ENCODE measurements around the gene MEDAG.

MEDAG gene

GRCh38 chr13:30872685-30873461, 33.2 kb upstream of the MEDAG start:
- no peak for DNase-seq (ENCODE audit: low read depth in 1 of 2, low spot score in 1 of 2)

DNA sequence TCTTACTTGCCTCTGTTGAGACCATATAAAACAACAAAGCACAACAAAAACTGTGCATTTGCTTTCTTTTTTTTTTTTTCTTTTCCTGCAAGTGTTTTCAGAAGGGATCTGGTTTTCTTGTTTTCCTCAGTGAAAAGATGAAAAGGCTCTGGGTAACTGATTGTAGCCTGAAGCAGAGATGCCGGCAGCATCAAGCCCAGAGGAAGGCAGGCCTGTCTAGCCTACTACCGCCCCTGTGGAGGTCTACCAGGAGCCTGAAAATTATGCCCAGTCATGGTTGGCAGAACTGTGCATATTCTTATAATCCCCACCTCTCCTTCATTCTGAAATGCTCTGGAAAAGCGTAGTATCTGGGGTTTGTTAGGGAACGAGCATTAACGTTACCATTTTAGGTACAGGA, 32.6 kb upstream of the MEDAG start:
- DNase-seq (ENCODE audit: low read depth in 1 of 2, low spot score in 1 of 2), result no peak

DNA sequence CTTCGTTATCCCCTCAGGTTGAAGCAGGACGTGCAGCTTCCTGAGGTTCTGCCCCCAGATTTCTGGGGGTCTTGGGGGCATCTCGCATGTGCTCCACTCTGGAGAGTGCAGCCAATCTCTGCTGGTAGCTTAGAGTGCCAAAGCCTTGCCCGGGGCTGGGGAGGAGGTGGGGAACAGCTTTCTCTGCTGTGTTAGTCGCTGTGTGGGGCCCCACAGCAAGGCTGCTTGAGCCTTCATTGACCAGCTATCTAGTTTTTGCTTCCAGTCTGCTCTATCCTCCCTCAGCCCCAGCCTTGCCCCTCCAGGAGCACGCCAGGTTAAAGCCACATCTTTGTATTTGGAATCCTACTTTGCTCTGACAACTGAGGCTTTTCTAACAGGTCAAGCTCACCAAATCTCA, 32.0 kb upstream of the MEDAG start:
- no peak for DNase-seq (ENCODE audit: low read depth in 1 of 2, low spot score in 1 of 2)

GRCh38 chr13:30874561-30874960, 31.5 kb upstream of the MEDAG start:
- DNase-seq (ENCODE audit: low read depth in 1 of 2, low spot score in 1 of 2), result no peak

DNA sequence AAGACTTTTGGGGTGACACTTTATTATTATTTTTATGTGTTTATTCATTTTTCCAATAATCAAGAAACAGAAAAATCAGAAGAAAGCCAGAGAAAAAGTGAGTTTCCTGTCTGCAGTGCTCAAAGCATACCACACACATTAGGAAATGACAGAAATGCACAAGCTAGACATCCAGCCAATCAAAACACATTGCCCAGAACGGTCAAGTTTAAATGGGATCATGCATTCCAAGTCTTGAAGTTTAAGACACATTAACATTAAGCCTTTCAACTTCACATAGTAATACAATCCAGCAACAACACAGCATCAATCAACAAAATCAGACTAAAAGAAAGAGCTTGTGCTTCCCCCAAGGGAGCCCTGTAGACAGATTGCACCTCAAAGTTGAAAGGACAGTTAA, 28.7 kb upstream of the MEDAG start:
- DNase-seq (ENCODE audit: low read depth in 1 of 2, low spot score in 1 of 2), result no peak

GRCh38 chr13:30880151-30880855, 25.8 kb upstream of the MEDAG start:
- DNase-seq (ENCODE audit: low read depth in 1 of 2, low spot score in 1 of 2), result no peak

DNA sequence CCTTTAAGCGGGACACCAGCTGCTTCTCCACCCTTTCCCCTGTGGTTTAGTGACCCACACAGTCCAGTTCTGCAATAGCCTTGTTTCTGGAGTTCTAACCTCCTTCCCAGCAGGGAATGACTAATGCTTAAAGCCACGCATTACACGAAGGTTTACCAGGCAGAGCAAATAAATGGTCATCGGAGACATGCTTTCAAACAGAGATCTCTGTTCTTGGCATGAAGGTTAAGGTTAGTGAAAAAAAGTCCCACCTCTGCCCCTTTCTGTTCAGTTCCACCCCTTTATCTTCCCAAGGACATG, 25.3 kb upstream of the MEDAG start:
- DNase-seq (ENCODE audit: low read depth in 1 of 2, low spot score in 1 of 2), result no peak

DNA sequence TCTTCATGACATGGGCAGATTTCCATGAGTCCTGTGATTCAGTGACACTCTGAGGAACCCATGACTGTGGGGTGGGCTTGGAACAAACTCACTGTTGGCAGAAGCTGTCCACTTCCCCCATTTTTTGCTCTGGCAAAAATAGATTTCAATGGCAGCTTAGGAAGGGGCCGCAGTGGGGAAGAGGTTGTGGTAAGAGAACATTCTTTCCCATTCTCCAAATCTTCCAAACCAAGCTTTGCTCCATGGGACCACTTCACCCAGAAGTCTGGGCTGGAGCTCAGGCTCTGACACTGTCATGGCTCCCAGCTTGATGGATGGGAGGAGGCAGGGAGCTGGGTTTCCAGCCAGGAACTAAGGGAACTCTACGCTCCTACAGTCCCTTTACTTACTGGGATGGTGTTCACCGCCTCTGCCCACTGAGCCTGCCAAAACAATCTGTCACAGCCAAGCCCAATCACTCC, 24.9 kb upstream of the MEDAG start:
- no peak for DNase-seq (ENCODE audit: low read depth in 1 of 2, low spot score in 1 of 2)

GRCh38 chr13:30882026-30882850, 23.8 kb upstream of the MEDAG start:
- DNase-seq (ENCODE audit: low read depth in 1 of 2, low spot score in 1 of 2), result no peak

- DNase-seq (ENCODE audit: low read depth in 1 of 2, low spot score in 1 of 2), result no peak
These were observed 22.9 kb upstream of the MEDAG start for GRCh38 chr13:30882996-30883766.

DNA sequence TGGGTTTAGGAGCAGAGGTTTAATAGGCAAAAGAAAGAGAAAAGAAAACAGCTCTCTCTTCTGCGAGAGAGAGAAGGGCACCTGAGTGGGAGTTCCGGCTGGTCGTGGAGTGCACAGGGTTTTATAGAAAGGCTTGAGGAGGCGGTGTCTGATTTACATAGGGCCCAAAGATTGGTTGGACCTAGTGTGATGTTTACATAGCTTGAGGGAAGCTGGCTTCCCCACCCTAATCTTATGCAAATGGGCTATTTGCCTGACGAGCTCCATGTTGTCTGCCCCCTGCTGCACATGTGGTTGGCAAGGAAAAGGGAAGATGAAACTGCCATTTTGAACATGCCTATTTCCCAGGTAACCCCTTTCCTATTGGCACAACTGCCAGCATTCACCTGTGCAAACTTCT, 21.5 kb upstream of the MEDAG start:
- no peak for DNase-seq (ENCODE audit: low read depth in 1 of 2, low spot score in 1 of 2)

GRCh38 chr13:30889196-30889690, 16.8 kb upstream of the MEDAG start:
- no peak for DNase-seq (ENCODE audit: low read depth in 1 of 2, low spot score in 1 of 2)

GRCh38 chr13:30892966-30893365, 13.1 kb upstream of the MEDAG start:
- no peak for DNase-seq (ENCODE audit: low read depth in 1 of 2, low spot score in 1 of 2)

- no peak for DNase-seq (ENCODE audit: low read depth in 1 of 2, low spot score in 1 of 2)
These were observed 10.3 kb upstream of the MEDAG start for GRCh38 chr13:30895773-30896172.

- DNase-seq (ENCODE audit: low read depth in 1 of 2, low spot score in 1 of 2), result no peak
These were observed 8.0 kb upstream of the MEDAG start for GRCh38 chr13:30898070-30898469.

DNA sequence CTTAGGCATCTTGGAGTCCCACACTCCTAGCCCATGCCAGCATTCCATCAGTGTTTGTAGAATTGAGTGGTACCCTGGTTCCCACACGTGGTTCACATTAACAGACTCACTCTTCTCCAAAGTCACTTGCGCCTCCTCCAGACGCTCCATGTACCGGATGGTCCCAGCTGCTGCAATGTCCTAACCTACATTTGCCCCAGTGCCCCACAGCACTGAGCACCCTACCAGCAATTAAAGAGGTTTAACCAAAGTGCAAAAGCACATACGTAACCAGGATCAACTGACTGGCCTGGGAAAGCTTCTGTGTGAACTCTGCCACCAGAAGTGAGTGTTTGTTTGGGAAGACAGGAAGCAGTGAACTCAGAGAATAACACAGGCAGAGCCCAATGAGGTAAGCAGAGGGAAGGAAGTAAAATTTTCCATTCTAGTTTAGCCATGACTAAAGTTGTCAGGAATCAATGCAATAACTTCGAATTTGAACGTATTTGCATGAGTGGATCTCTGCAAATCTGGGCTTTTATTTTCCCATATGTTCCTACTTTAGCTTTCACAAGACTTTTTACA, 7.3 kb upstream of the MEDAG start:
- DNase-seq (ENCODE audit: low read depth in 1 of 2, low spot score in 1 of 2), result no peak

DNA sequence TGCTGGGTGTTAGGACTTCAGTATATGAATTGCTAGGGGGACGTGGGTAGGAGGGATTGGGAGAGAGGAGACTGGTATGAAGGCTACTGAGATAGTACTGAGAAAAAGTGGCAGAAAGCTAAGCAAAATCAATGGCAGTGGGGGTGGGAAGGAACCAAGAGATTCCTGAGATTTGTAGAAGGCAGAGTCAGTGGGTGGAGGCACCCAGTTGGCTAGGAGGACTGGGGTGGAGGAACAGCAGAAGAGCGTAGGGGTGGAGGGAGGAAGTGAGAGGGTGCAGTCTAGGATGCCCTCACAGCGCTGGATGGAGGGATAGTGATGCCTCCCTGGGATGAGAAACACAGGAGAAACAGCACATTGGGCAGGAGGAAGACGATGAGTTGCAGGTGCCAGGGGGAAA, 5.6 kb upstream of the MEDAG start:
- DNase-seq (ENCODE audit: low read depth in 1 of 2, low spot score in 1 of 2), result no peak

DNA sequence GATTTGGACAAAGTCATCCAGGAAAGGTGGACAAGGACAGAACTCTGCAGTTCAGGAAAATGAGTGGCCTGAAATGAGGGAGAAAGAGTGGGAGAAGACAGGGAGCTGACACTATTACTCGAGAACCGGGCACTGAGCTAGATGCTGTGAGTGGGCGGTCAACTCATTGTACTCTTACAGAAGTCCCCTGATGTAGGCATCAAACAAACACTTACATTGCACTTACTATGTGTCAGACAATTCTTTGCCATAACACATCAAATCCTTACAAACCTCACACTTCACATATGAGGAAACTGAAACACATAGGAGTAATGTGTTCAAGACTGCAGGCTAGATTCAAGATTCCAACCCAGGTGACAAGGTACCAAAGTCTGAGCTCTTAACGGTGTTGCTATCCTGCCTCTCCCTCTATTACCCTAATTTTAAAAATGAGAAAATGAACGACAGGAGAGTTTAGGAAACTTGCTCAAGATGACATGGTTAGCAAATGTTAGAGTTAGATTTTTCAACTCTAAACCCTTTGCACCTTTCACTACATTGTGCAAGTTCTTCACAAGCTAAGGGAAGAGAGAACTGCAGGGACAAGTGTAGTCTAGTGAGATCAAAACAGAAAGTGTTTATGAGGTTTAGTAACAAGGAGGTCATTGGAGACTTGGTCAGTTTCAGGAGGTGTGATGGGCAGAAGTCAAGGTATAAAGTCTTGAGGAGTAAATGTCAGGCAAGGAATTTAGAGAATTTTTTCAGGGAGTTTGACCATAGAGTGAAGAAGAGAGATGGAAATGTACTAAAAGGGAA, 4.9 kb upstream of the MEDAG start:
- DNase-seq (ENCODE audit: low read depth in 1 of 2, low spot score in 1 of 2), result no peak

- no peak for DNase-seq (ENCODE audit: low read depth in 1 of 2, low spot score in 1 of 2)
These were observed 2.0 kb upstream of the MEDAG start for GRCh38 chr13:30904043-30904442.

Measured in stimulated activated CD4-positive, alpha-beta T cell treated with anti-CD3 and anti-CD28 coated beads, Interleukin-15, amount 100 ng/mL, for 1 hour (primary cell).